Erythroblast (primary cell): ENCODE measurements around the gene NBEAL2.

Experiments
- GATA1 ChIP-seq: IDR thresholded peaks from 2 replicates; pipeline ENCODE4 v1.6.1; 2011; ENCODE audit warnings: low read depth, mild to moderate bottlenecking, control low read depth, low read length, moderate library complexity
- POLR2A ChIP-seq: IDR thresholded peaks from 2 replicates; pipeline ENCODE4 v1.6.1; 2011; ENCODE audit warnings: mild to moderate bottlenecking, low read length

- TF ChIP-seq POLR2A (no peak), GATA1 (no peak)
These were observed 40.8 kb downstream of the NBEAL2 start for GRCh38 chr3:47020311-47020710.
